Measurements from ENCODE around the gene FGFR1OP2. TPM values are rescaled to one million over a fixed set of nuclear protein-coding genes. Genes with fewer than 3 reads are reported as not detected.
A peak's percentile ranks its signal among the peaks of the same experiment; 100 is the strongest.
"Not testable (repeated sequence)": the region's sequence is repeated elsewhere in the genome, so short reads cannot be mapped to it uniquely, and the experiment has no call there.

The FGFR1OP2 gene
- polyA plus RNA-seq, 3 donors from 2014 or later = 70.7 to 95.1 (median 85.2) TPM

DNA sequence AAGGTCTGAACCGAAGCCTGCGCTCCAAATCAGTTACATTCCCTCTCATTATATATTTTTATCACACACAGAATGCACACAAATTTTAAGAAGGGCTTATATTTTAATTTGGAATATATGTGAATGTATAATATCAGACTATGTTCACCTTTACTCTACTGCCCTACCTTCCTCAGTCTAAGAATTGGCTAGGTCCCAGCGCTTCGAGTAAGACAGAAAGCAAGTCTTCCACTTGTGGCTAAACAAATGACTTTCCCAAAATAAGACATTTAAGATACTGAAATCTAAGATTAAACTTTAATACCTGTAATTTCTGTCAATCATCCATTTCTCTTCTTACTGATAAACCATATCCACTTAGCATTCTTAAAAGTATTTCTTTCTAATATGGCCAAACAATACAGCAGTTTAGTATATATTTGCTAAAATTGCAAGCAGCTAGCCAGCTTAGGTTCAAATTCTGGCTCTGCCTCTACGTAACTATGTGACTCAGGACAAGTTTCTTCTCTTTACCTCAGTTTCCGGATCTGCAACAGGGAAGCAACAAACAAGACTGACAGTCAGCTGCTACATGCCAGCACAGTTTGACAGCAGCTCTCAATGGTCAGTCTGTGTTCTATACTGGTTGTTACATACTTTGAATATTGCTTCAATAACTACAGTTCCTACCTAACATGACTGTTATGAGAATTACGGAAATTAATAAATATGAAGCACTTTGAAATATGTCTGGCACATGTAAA, 2.5 kb upstream of the FGFR1OP2 start:
- H3K27ac Mint-ChIP-seq = peak overlapping the region; percentile 94 to 100 (median 99)
- H3K4me1 Mint-ChIP-seq = peaks cover 69 to 78% of the 10 kb centered on the region in 2 donors
- peaks cover 0 to 4% (median 0%) of the 10 kb centered on the region in 3 donors for H3K36me3 Mint-ChIP-seq
- peak in 1 of 3 donors; percentile 8 for DNase-seq
- H3K4me3 Mint-ChIP-seq = peak overlapping the region; percentile 60 to 99 (median 98)
- peaks cover 10 to 18% (median 14%) of the 10 kb centered on the region in 3 donors for H3K27me3 Mint-ChIP-seq (ENCODE audit: low read depth in 3 of 3)
- no peaks in the 10 kb centered on the region for H3K9me3 Mint-ChIP-seq

DNA sequence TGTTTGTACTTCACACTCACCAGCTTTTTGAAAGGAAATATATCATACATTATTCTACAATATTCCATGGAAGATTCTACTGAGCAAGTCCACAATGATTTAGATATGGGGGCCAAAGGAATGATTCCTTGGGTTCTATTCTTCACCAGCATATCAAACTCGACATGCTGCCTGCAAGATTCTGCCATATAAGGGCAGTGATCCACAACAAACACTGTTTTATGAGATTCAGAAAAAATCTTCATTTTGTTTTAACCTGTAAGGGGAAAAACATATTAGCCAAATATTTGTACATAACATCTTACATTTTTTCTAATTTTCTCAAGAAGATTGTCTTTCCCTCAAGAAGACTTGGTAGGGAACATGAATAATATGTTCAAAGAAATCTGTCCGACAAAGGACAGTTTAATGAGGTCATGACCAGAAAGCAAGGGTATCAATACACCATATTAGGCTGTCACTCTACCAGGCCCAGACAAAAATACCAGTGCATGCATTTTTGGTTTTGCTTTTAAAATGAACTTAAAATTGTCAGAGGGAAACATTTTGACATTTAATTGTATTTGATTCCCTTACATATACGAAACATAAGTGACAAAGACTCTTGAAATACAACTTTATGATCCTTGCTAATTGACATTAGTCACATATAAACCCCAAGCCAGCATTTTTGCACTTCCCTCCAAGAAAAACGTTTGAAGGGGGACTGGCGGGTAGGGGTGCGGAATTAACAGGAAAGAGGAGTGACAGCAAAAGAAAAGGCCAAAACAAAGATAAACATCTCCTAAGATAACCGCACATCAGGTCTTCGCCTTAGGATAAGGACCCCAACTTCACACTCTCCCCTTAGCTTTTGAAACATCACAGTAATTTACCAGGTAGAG, 1.5 kb upstream of the FGFR1OP2 start:
- Mint-ChIP-seq H3K27ac (peak overlapping the region; percentile 94 to 100 (median 99)), H3K9me3 (no peaks in the 10 kb centered on the region), H3K36me3 (peaks cover 0 to 4% (median 0%) of the 10 kb centered on the region in 3 donors), H3K27me3 (ENCODE audit: low read depth in 3 of 3) (peaks cover 10 to 18% (median 14%) of the 10 kb centered on the region in 3 donors), H3K4me3 (peak overlapping the region; percentile 97 to 100 (median 98)), H3K4me1 (peaks cover 76 to 85% of the 10 kb centered on the region in 2 donors)
- DNase-seq = peak; percentile 38 to 42 (median 41)

DNA sequence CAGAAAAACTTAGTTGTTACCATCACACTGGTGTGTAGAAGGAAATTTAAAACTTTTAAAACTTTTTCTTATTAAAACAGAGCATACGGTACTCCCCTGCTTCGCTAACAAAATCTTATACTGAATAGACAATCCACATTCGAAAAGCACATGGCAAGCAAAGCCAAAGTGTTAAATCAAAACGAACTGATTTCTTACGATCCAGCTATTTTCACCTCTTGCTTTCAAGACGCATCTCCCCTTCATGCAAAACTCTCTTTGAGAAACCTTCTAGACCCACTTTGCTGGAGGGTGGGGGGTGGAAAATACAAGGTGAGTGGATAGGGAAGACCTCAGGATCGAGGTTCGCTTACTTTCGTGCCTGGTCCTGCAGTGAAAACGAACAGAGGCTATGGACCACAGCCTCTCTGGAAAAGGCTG, 817 bp upstream of the FGFR1OP2 start:
- Mint-ChIP-seq H3K9me3 (no peaks in the 10 kb centered on the region), H3K27me3 (ENCODE audit: low read depth in 3 of 3) (peaks cover 10 to 18% (median 14%) of the 10 kb centered on the region in 3 donors), H3K36me3 (peaks cover 0 to 4% (median 0%) of the 10 kb centered on the region in 3 donors), H3K4me1 (peaks cover 76 to 85% of the 10 kb centered on the region in 2 donors), H3K4me3 (peak overlapping the region; percentile 97 to 100 (median 98)), H3K27ac (peak overlapping the region; percentile 94 to 100 (median 99))
- no peak for DNase-seq

DNA sequence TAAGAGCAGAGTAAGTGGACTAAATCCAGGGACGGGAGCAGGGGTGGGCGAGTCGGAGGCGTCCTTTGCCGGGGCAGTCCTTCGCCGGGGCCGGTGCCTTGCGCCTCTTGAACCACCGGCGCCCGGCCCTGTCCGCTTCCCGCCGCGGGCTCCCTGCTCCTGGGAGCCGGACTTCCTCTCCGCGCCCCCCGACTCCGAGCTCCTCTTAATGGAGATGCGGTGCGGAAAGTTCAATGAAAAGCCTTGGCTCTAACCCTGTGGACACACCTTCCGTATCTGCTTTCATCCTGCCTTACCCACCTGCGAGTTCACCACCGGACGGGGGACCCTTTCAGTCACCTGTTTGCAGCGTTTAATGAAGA, 412 bp downstream of the FGFR1OP2 start:
- Mint-ChIP-seq H3K9me3 (no peaks in the 10 kb centered on the region), H3K4me1 (peaks cover 79 to 85% of the 10 kb centered on the region in 2 donors), H3K4me3 (peak overlapping the region; percentile 97 to 100 (median 98)), H3K36me3 (peaks cover 0 to under 1% (median 0%) of the 10 kb centered on the region in 3 donors), H3K27ac (peak overlapping the region; percentile 94 to 100 (median 99)), H3K27me3 (ENCODE audit: low read depth in 3 of 3) (peaks cover 10 to 18% (median 14%) of the 10 kb centered on the region in 3 donors)
- no peak for DNase-seq

DNA sequence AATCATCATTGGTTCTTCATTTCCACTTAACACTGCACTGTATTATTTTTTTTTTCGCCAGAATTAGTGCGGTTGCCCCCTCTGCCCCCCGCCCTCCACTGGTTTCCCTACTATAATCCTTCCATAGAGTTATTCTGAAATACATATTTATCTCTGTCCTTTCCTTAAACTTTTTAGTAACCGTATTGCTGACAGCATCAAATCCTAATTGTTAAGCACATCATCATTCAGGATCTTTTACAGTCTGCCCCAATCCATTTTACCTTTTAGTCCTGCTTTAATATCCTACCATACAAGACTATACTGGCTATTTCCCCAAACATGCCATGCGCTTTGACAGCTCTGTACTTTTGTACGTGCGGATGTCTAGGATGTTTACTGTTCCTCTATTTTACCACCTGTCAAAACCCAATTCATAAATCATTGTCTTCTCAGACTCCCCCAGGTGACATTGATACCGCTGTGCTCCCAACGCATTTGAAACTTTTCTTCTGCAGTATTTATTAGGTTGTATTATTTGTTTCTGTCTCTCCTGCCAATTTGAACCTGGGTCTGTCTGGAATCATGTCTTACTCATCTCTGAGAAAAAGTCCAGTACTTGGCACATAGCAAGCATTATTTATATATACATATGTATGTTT, 1.0 kb downstream of the FGFR1OP2 start:
- Mint-ChIP-seq H3K27me3 (ENCODE audit: low read depth in 3 of 3) (peaks cover 10 to 18% (median 14%) of the 10 kb centered on the region in 3 donors), H3K4me1 (peaks cover 86 to 89% of the 10 kb centered on the region in 2 donors), H3K27ac (peak overlapping the region; percentile 94 to 100 (median 99)), H3K9me3 (no peaks in the 10 kb centered on the region), H3K4me3 (peak overlapping the region; percentile 97 to 100 (median 98)), H3K36me3 (no peaks in the 10 kb centered on the region)
- DNase-seq = peak in 1 of 3 donors; percentile 12

DNA sequence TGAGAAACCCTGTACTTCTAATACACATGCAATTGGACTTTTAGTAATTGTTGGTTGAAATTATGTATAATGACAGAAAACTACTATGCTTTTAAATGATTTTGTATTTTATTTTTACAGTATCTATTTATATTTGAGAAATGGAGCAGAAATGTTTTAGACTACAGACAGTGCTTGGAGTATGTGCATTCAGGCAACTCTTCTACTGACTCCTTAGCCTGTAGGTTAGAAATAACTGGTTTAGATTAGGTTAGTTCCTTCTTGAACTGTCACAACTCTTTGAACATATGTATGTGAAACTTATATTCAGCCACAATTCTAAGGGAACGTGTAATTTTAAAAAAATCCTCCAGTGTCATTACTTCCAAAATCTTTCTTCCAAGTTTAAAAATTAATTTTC, 1.7 kb downstream of the FGFR1OP2 start:
- Mint-ChIP-seq H3K27me3 (ENCODE audit: low read depth in 3 of 3) (peaks cover 10 to 18% (median 14%) of the 10 kb centered on the region in 3 donors), H3K9me3 (no peaks in the 10 kb centered on the region), H3K4me3 (peak overlapping the region; percentile 97 to 100 (median 98)), H3K36me3 (no peaks in the 10 kb centered on the region), H3K27ac (peak overlapping the region; percentile 94 to 100 (median 99)), H3K4me1 (peaks cover 84 to 89% of the 10 kb centered on the region in 2 donors)
- DNase-seq = no peak

DNA sequence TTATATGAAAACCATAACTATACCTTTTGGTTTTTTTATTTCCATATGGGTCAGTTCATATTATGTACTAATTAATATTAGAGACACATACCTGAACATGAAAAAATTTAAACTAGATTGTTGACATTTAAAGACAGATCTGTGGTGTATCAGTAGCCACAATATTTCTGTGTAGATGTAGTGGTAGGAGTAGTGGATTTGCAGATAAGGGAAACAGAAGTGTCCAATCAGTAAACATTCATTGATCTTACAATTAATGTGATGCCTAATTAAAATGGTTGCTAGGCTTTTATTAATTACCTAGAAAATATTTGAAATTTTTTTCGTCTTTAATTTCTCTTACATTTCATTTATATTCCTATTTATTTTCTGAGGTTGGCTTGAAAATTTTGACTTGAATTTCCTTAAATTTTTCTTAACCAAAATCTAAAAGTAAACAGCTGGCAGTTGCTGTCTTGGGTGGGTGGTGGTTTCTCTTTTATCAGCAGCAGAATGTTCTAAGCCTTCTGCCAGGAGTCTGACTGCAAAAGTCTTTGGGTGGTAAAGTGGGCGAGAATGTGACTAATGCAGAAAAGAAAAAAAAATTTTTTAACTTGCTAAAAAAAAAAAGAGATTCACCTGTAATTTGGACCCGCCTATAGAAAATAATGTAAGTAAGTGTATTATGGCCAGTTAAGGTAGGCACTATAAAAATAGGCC, 2.4 kb downstream of the FGFR1OP2 start:
- peak in 2 of 3 donors; percentile 9 to 22 for DNase-seq
- peaks cover 81 to 89% of the 10 kb centered on the region in 2 donors for H3K4me1 Mint-ChIP-seq
- peak overlapping the region; percentile 94 to 100 (median 99) for H3K27ac Mint-ChIP-seq
- H3K4me3 Mint-ChIP-seq = peak overlapping the region; percentile 97 to 100 (median 98)
- no peaks in the 10 kb centered on the region for H3K36me3 Mint-ChIP-seq
- H3K9me3 Mint-ChIP-seq = no peaks in the 10 kb centered on the region
- peaks cover 10 to 18% (median 14%) of the 10 kb centered on the region in 3 donors for H3K27me3 Mint-ChIP-seq (ENCODE audit: low read depth in 3 of 3)

DNA sequence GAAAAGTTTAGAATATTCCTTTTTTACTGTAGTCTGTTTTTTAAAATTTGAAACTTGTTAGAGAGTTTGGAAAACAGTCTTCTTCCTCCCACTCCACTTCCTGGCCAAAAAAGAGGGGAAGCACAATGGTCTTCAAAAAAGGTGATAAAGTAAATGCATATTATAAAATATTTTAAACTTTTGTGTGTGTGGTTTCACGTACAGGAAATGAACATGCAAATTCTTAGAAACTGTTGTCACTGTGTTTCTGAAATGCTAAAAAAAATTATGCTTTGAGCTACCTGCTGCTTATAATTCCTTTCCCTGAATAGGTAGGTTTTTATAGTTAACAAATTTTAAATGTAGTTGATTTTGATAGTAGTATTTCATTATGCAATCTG, 2.9 kb downstream of the FGFR1OP2 start:
- peak overlapping the region; percentile 97 to 100 (median 98) for H3K4me3 Mint-ChIP-seq
- no peaks in the 10 kb centered on the region for H3K36me3 Mint-ChIP-seq
- DNase-seq = peak in 1 of 3 donors; percentile 17
- no peaks in the 10 kb centered on the region for H3K9me3 Mint-ChIP-seq
- peaks cover 10 to 18% (median 14%) of the 10 kb centered on the region in 3 donors for H3K27me3 Mint-ChIP-seq (ENCODE audit: low read depth in 3 of 3)
- peak overlapping the region; percentile 90 to 100 (median 98) for H3K27ac Mint-ChIP-seq
- H3K4me1 Mint-ChIP-seq = peaks cover 81 to 89% of the 10 kb centered on the region in 2 donors

DNA sequence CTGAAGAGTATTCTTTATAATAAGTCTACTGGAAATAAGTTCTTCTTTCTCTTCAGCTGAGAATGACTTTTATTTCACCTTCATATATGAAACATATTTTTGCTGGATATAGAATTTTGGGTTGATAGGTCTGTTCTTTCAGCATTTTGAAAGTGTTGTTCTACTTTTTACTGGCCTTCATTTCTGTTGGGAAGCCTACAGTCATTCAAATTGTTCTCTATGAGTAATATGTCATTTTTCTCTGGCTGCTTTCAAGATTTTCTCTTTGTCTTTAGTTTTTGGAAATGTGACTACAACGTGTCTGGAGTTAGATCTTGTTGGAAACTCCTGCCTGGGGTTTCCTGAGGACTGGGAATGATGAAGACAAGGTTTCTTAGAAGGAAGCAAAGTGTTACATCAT, 10.0 kb downstream of the FGFR1OP2 start:
- Mint-ChIP-seq H3K4me1 (peaks cover 72 to 84% of the 10 kb centered on the region in 2 donors), H3K4me3 (peak overlapping the region in 1 of 5 donors; percentile 2), H3K27me3 (ENCODE audit: low read depth in 3 of 3) (peaks cover 0 to 2% (median 0%) of the 10 kb centered on the region in 3 donors), H3K9me3 (peaks cover 0 to 4% (median 3%) of the 10 kb centered on the region in 6 donors), H3K27ac (peak overlapping the region in 4 of 6 donors; percentile 9 to 57 (median 16)), H3K36me3 (peaks cover 6 to 14% (median 13%) of the 10 kb centered on the region in 3 donors)
- no peak for DNase-seq

DNA sequence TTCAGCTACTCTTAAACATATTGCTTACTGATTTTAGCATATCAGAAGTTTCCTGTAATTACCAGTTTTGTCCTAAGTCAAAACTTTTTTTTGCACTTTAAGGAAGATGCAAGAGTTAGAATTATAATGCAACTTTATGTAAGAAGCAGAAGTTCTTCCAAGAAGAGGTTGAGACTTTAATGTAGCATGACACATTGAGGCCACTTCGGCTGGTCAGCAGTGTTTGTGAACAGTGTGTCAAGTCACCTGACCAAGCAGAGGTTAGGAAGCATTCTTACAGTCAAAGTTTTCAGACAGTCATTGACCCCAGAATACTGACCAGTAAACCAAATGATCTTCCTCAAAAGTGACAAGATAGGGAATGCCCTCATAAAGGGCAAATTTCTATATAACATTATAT, 15.2 kb downstream of the FGFR1OP2 start:
- peak overlapping the region in 5 of 6 donors; percentile 50 to 78 (median 62) for H3K27ac Mint-ChIP-seq
- H3K27me3 Mint-ChIP-seq (ENCODE audit: low read depth in 3 of 3) = peaks cover 0 to 2% (median 0%) of the 10 kb centered on the region in 3 donors
- DNase-seq = no peak
- peak overlapping the region in 3 of 5 donors; percentile 6 to 53 (median 23) for H3K4me3 Mint-ChIP-seq
- peaks cover 0 to 2% (median under 1%) of the 10 kb centered on the region in 6 donors for H3K9me3 Mint-ChIP-seq
- peaks cover 11 to 29% (median 26%) of the 10 kb centered on the region in 3 donors for H3K36me3 Mint-ChIP-seq
- H3K4me1 Mint-ChIP-seq = peaks cover 48 to 72% of the 10 kb centered on the region in 2 donors

DNA sequence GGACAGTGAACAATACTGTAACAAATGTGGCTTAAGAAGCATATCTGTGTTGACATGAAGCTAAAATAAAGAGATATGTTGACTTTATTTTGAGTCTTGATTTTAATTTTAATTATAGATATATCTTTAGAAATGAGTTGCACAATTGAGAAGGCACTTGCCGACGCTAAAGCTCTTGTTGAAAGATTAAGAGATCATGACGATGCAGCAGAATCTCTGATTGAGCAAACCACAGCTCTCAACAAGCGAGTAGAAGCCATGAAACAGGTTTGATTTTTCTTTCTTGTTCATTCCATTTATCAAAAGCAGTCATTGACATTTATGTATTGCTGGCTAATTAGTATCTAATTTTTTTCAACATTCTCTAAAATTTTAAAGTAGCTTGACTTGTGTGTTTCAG, 15.8 kb downstream of the FGFR1OP2 start:
- Mint-ChIP-seq H3K27me3 (ENCODE audit: low read depth in 3 of 3) (peaks cover 0 to 2% (median 0%) of the 10 kb centered on the region in 3 donors), H3K9me3 (no peaks in the 10 kb centered on the region), H3K27ac (peak overlapping the region in 5 of 6 donors; percentile 25 to 72 (median 50)), H3K4me1 (peaks cover 48 to 70% of the 10 kb centered on the region in 2 donors), H3K4me3 (peak overlapping the region in 2 of 5 donors; percentile 23 to 25), H3K36me3 (peaks cover 9 to 27% (median 25%) of the 10 kb centered on the region in 3 donors)
- DNase-seq = no peak

DNA sequence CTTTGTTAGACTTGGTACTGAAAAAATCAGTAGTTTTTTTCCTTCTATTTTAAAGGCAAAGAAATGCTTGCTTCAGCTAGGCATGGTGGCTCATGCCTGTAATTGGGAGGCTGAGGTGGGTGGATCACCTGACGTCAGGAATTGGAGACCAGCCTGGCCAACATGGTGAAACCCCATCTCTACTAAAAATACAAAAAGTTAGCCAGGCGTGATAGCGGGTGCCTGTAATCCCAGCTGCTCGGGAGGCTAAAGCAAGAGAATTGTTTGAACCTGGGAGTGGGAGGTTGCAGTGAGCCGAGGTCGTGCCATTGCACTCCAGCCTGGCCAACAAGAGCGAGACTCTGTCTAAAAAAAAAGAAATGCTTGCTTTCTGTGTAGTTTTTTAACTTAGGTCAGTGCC, 23.1 kb downstream of the FGFR1OP2 start:
- peaks cover 2 to 11% of the 10 kb centered on the region in 2 donors for H3K4me1 Mint-ChIP-seq
- not testable (repeated sequence) for H3K27me3 Mint-ChIP-seq (ENCODE audit: low read depth in 3 of 3); H3K4me3 Mint-ChIP-seq; H3K9me3 Mint-ChIP-seq; DNase-seq
- peaks cover 17 to 40% (median 23%) of the 10 kb centered on the region in 3 donors for H3K36me3 Mint-ChIP-seq
- H3K27ac Mint-ChIP-seq = peak overlapping the region in 1 of 6 donors; percentile 29
